HCT116 (cell line): ENCODE measurements around the gene TLX2. TPM values are rescaled to one million over a fixed set of nuclear protein-coding genes. Genes with fewer than 3 reads are reported as not detected.
A peak's percentile ranks its signal among the peaks of the same experiment; 100 is the strongest.

Source experiments
- ATF3 ChIP-seq: IDR thresholded peaks from 2 replicates; pipeline ENCODE4 v1.6.1; 2012
- CEBPB ChIP-seq: IDR thresholded peaks from 2 replicates; pipeline ENCODE4 v1.6.1; 2012; ENCODE audit warnings: low read depth
- EGR1 ChIP-seq: IDR thresholded peaks from 2 replicates; pipeline ENCODE4 v1.6.1; 2012; ENCODE audit warnings: low read depth
- MAX ChIP-seq: IDR thresholded peaks from 2 replicates; pipeline ENCODE4 v1.6.1; 2012
- POLR2A ChIP-seq: IDR thresholded peaks from 2 replicates; pipeline ENCODE4 v1.7.0; 2011; ENCODE audit warnings: borderline replicate concordance; ENCODE audit not compliant: insufficient read depth, insufficient read length; ENCODE audit errors: extremely low read depth
- RAD21 ChIP-seq: IDR thresholded peaks from 2 replicates; pipeline ENCODE4 v1.6.1; 2012; ENCODE audit warnings: low read depth, mild to moderate bottlenecking
- REST ChIP-seq: IDR thresholded peaks from 2 replicates; pipeline ENCODE4 v1.6.1; 2012; ENCODE audit warnings: low read depth
- TCF7L2 ChIP-seq: IDR thresholded peaks from 2 replicates; pipeline ENCODE4 v1.7.0; 2011; ENCODE audit warnings: borderline replicate concordance, inconsistent platforms; ENCODE audit not compliant: insufficient read depth, insufficient read length; ENCODE audit errors: extremely low read depth
- ZNF274 ChIP-seq: fragments of 200-500 bp; sonication (Bioruptor generic); IDR thresholded peaks from 2 replicates; pipeline ENCODE4 v1.6.1; 2014; ENCODE audit warnings: mild to moderate bottlenecking, low read depth, low read length, inconsistent platforms
- total RNA-seq: library from RNA; stranded (reverse); gene quantifications from one replicate; pipeline ENCODE4 v1.2.1, GENCODE V29; 2021; ENCODE audit not compliant: unreplicated experiment

Gene TLX2
- total RNA-seq, 1 experiment from 2014 or later = not detected

- TF ChIP-seq POLR2A (peak; percentile 93), EGR1 (peak; percentile 76), MAX (peak; percentile 86), ATF3 (no peak), CEBPB (no peak), REST (no peak), TCF7L2 (peak; percentile 20), RAD21 (no peak), ZNF274 (no peak)
These were observed 41.9 kb upstream of the TLX2 start, which contains the start of gene MRPL53 (continued) for GRCh38 chr2:74472086-74472944.
